ENCODE measurements around the gene HMHB1.

The HMHB1 gene

DNA sequence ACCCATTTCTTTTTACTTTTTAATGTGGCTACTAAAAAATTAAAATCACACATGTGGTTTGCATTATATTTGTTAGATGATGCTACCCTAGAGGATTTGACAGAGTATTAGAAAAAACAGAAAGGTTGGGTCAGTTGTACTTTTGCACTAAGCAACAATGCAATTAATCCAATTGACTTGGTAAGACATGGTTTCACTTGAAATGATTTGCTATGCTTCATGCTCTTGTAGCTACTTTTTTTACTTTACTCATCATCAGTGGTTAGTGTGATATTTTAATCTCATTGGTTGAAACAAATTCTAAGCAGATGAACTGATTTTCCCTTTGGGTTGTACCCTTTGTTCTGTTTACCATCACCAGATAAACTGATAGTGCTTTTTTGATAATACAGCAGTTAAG, 39.4 kb downstream of the HMHB1 start:
- no peak for ATAC-seq
- TF ChIP-seq ZNF70 (CRISPR knock-in tag; IDR thresholded peaks at IDR 0.05) (no peak), ZFP3 (CRISPR knock-in tag; IDR thresholded peaks at IDR 0.05) (no peak), ARNTL (CRISPR knock-in tag; IDR thresholded peaks at IDR 0.05; ENCODE audit: borderline replicate concordance, low read depth) (no peak), GLIS3 (CRISPR knock-in tag; IDR thresholded peaks at IDR 0.05) (no peak), TOX (CRISPR knock-in tag; IDR thresholded peaks at IDR 0.05; ENCODE audit: borderline replicate concordance) (no peak), ISL1 (CRISPR knock-in tag; IDR thresholded peaks at IDR 0.05) (no peak)
- TF ChIP-seq, protein P1, sequence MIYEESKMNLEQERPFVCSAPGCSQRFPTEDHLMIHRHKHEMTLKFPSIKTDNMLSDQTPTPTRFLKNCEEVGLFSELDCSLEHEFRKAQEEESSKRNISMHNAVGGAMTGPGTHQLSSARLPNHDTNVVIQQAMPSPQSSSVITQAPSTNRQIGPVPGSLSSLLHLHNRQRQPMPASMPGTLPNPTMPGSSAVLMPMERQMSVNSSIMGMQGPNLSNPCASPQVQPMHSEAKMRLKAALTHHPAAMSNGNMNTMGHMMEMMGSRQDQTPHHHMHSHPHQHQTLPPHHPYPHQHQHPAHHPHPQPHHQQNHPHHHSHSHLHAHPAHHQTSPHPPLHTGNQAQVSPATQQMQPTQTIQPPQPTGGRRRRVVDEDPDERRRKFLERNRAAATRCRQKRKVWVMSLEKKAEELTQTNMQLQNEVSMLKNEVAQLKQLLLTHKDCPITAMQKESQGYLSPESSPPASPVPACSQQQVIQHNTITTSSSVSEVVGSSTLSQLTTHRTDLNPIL (CRISPR knock-in tag; IDR thresholded peaks at IDR 0.05; ENCODE audit: low read depth), result no peak

DNA sequence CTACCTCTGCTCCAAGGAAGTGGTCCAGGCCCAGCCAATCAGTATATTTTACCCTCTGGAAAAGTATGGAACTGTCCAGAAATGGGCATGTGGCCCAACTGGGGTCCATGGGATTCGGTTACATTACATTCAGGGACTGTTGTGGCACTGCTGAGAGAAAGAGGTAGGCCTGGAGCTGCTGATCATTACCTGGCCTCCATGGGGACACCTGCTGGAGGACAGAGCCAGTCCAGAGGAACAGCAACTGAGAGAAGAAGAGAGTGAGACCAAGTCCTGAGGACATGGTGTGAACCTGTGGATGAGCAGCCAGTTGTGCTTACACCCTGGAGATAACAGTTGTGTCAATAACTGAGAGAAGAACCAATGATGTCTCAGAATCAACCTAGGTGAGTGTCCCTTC, 48.2 kb downstream of the HMHB1 start:
- no peak for ATAC-seq

DNA sequence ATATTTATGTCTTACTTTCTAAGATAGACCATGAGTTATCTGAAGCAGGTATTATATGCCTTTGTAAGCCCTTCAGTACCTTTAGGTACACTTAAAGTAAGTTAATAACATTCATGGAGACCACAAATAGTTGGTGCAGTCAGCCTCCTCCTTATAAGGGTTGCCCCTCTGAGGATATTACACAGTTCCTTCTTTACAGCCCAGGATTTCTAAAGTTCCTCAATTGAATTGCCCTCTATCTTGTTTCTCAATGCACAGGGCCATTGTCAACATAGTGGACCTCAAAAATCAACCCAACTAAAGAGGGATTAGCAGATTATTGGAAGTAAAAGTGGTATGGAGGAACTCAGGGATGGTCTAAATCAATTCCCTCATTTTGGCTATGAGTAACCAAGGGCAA, 50.3 kb downstream of the HMHB1 start:
- TF ChIP-seq PPARA (CRISPR knock-in tag; IDR thresholded peaks at IDR 0.05; ENCODE audit: borderline replicate concordance), result no peak

More for the DNA sequence above, 48.2 kb downstream of the HMHB1 start:
- TF ChIP-seq RARB (CRISPR knock-in tag; IDR thresholded peaks at IDR 0.05), result no peak
- TF ChIP-seq, protein P2, sequence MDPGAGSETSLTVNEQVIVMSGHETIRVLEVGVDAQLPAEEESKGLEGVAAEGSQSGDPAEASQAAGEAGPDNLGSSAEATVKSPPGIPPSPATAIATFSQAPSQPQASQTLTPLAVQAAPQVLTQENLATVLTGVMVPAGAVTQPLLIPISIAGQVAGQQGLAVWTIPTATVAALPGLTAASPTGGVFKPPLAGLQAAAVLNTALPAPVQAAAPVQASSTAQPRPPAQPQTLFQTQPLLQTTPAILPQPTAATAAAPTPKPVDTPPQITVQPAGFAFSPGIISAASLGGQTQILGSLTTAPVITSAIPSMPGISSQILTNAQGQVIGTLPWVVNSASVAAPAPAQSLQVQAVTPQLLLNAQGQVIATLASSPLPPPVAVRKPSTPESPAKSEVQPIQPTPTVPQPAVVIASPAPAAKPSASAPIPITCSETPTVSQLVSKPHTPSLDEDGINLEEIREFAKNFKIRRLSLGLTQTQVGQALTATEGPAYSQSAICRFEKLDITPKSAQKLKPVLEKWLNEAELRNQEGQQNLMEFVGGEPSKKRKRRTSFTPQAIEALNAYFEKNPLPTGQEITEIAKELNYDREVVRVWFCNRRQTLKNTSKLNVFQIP (CRISPR knock-in tag; IDR thresholded peaks at IDR 0.05; ENCODE audit: borderline replicate concordance, low read depth), result no peak
- no peak for TF ChIP-seq ISL1 (CRISPR knock-in tag; IDR thresholded peaks at IDR 0.05)
- TF ChIP-seq GLIS3 (CRISPR knock-in tag; IDR thresholded peaks at IDR 0.05), result no peak
- TF ChIP-seq OSR1 (CRISPR knock-in tag; IDR thresholded peaks at IDR 0.05), result no peak
- TF ChIP-seq, protein P3, sequence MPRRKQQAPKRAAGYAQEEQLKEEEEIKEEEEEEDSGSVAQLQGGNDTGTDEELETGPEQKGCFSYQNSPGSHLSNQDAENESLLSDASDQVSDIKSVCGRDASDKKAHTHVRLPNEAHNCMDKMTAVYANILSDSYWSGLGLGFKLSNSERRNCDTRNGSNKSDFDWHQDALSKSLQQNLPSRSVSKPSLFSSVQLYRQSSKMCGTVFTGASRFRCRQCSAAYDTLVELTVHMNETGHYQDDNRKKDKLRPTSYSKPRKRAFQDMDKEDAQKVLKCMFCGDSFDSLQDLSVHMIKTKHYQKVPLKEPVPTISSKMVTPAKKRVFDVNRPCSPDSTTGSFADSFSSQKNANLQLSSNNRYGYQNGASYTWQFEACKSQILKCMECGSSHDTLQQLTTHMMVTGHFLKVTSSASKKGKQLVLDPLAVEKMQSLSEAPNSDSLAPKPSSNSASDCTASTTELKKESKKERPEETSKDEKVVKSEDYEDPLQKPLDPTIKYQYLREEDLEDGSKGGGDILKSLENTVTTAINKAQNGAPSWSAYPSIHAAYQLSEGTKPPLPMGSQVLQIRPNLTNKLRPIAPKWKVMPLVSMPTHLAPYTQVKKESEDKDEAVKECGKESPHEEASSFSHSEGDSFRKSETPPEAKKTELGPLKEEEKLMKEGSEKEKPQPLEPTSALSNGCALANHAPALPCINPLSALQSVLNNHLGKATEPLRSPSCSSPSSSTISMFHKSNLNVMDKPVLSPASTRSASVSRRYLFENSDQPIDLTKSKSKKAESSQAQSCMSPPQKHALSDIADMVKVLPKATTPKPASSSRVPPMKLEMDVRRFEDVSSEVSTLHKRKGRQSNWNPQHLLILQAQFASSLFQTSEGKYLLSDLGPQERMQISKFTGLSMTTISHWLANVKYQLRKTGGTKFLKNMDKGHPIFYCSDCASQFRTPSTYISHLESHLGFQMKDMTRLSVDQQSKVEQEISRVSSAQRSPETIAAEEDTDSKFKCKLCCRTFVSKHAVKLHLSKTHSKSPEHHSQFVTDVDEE (CRISPR knock-in tag; IDR thresholded peaks at IDR 0.05), result no peak
- TF ChIP-seq ZNF70 (CRISPR knock-in tag; IDR thresholded peaks at IDR 0.05), result no peak

DNA sequence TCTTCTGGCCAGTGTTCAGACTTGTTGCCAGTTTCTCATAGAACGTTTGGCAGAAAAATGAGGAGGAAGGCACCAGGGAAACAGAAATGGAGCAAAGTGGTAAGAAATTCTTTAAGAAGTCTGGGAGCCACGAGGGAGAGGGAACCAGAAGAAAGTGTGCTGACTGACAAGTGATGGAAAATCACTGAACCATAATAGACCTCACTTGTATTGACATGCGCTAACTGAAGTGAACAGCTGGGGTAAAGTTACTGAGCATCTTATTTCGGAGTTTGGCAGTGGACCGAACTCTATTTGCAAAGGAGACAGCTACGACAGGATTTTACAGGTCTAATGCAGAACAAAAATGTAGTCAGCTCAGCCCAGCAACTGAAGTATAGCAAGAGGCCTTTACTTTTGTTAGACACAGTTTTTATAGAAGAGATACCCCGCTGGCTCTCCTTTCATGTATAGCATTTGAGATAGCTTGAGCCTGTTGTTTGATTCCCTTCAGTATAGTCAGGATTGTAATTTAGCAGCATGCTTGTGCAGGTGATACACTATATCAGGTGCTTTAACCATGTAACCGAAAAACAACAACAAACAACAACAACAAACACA, 53.6 kb downstream of the HMHB1 start:
- ATAC-seq, result no peak
- TF ChIP-seq ISL1 (CRISPR knock-in tag; IDR thresholded peaks at IDR 0.05) (no peak), ZFP30 (CRISPR knock-in tag; IDR thresholded peaks at IDR 0.05) (no peak), BACH2 (CRISPR knock-in tag; IDR thresholded peaks at IDR 0.05; ENCODE audit: borderline replicate concordance) (no peak), TCF4 (CRISPR knock-in tag; IDR thresholded peaks at IDR 0.05; ENCODE audit: borderline replicate concordance) (no peak), OSR1 (CRISPR knock-in tag; IDR thresholded peaks at IDR 0.05) (no peak), ZNF8 (CRISPR knock-in tag; IDR thresholded peaks at IDR 0.05) (no peak), ZNF565 (CRISPR knock-in tag; conservative IDR thresholded peaks at IDR 0.05; ENCODE audit: low read depth) (no peak), ZC3H10 (CRISPR knock-in tag; IDR thresholded peaks at IDR 0.05) (no peak), SNAI2 (CRISPR knock-in tag; IDR thresholded peaks at IDR 0.05) (no peak), RARB (CRISPR knock-in tag; IDR thresholded peaks at IDR 0.05) (no peak)
- TF ChIP-seq, protein P4, sequence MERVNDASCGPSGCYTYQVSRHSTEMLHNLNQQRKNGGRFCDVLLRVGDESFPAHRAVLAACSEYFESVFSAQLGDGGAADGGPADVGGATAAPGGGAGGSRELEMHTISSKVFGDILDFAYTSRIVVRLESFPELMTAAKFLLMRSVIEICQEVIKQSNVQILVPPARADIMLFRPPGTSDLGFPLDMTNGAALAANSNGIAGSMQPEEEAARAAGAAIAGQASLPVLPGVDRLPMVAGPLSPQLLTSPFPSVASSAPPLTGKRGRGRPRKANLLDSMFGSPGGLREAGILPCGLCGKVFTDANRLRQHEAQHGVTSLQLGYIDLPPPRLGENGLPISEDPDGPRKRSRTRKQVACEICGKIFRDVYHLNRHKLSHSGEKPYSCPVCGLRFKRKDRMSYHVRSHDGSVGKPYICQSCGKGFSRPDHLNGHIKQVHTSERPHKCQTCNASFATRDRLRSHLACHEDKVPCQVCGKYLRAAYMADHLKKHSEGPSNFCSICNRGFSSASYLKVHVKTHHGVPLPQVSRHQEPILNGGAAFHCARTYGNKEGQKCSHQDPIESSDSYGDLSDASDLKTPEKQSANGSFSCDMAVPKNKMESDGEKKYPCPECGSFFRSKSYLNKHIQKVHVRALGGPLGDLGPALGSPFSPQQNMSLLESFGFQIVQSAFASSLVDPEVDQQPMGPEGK (CRISPR knock-in tag; IDR thresholded peaks at IDR 0.05; ENCODE audit: borderline replicate concordance), result no peak
- TF ChIP-seq, protein P2 (CRISPR knock-in tag; IDR thresholded peaks at IDR 0.05; ENCODE audit: borderline replicate concordance, low read depth), result no peak
- TF ChIP-seq, protein P1 (CRISPR knock-in tag; IDR thresholded peaks at IDR 0.05; ENCODE audit: low read depth), result no peak
- TF ChIP-seq, protein P5, sequence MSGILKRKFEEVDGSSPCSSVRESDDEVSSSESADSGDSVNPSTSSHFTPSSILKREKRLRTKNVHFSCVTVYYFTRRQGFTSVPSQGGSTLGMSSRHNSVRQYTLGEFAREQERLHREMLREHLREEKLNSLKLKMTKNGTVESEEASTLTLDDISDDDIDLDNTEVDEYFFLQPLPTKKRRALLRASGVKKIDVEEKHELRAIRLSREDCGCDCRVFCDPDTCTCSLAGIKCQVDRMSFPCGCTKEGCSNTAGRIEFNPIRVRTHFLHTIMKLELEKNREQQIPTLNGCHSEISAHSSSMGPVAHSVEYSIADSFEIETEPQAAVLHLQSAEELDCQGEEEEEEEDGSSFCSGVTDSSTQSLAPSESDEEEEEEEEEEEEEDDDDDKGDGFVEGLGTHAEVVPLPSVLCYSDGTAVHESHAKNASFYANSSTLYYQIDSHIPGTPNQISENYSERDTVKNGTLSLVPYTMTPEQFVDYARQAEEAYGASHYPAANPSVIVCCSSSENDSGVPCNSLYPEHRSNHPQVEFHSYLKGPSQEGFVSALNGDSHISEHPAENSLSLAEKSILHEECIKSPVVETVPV (CRISPR knock-in tag; IDR thresholded peaks at IDR 0.05), result no peak

More for the DNA sequence above, 50.3 kb downstream of the HMHB1 start:
- no peak for ATAC-seq
